ENCODE results near the gene ANAPC13.

Gene ANAPC13

GRCh38 chr3:134428401-134428800 is 57.4 kb downstream of the ANAPC13 start:
- no peak for DNase-seq
- intact Hi-C loops (cut with DNase I) = no loop called here
